T-helper 17 cell (primary cell): ENCODE data around the gene LZTFL1. TPM values are rescaled to one million over a fixed set of nuclear protein-coding genes. Genes with fewer than 3 reads are reported as not detected.
A peak's percentile ranks its signal among the peaks of the same experiment; 100 is the strongest.

ENCODE experiments used
- ATAC-seq: fragments of 150-1000 bp; cut with Tn5 transposase; 2 replicates; pipeline ENCODE4 v1.10.0; 2021; ENCODE audit warnings: mild to moderate bottlenecking, moderate library complexity
- DNase-seq, 3 donors: peaks; one replicate each; pipeline versions ENCODE4 v3.0.0 to v3.0.0-alpha.2; 2020 to 2021
- H3K9me3 ChIP-seq: one replicate; pipeline ENCODE4 v1.7.0; 2013; ENCODE audit warnings: low read length, mild to moderate bottlenecking; ENCODE audit not compliant: control insufficient read depth, poor library complexity, severe bottlenecking
- H3K27ac Mint-ChIP-seq: one replicate; pipeline ENCODE4 v1.8.0; 2022; ENCODE audit warnings: mild to moderate bottlenecking, moderate library complexity, mixed read lengths
- H3K27me3 Mint-ChIP-seq: one replicate; pipeline ENCODE4 v1.8.0; 2022; ENCODE audit warnings: mixed read lengths
- H3K36me3 Mint-ChIP-seq: one replicate; pipeline ENCODE4 v1.8.0; 2022; ENCODE audit warnings: low read depth, mixed read lengths
- H3K4me1 Mint-ChIP-seq: one replicate; pipeline ENCODE4 v1.8.0; 2022; ENCODE audit warnings: mild to moderate bottlenecking, mixed read lengths
- H3K4me3 Mint-ChIP-seq: one replicate; pipeline ENCODE4 v1.8.0; 2022; ENCODE audit warnings: mild to moderate bottlenecking, moderate library complexity, mixed read lengths
- total RNA-seq, 4 donors: library from RNA in 2 of 4; stranded (reverse) in 2 of 4; gene quantifications; one replicate each; pipeline ENCODE4 v1.2.3 and lab custom pipeline; 2022 to 2026

Gene LZTFL1
- total RNA-seq, 2 donors from 2014 or later, result 13.0 to 18.1 TPM

DNA sequence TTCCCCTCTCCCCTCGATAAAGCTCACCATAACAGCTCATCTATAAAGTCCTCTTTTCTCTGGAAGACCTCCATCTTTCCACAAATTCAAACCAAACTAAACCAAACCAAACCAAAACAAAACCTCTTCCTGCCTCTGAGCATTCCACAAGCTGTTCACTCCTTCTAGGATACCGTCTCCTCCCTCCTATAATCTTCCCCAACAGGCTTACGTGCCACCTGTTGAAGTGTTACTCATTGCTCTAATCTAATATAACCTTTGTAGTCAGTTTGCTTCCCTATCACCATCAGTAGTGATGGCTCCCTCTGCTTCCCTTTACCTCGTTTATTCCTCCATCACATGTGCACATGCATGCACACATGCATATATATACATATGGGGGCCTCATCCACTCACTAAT lies 31.7 kb upstream of the LZTFL1 start:
- DNase-seq (no peak), ATAC-seq (no peak)
- H3K4me3 Mint-ChIP-seq, result no peak overlapping the region
- peaks cover 37% of the 10 kb centered on the region for H3K4me1 Mint-ChIP-seq
- H3K9me3 ChIP-seq, result no peaks in the 10 kb centered on the region
- peaks cover 3% of the 10 kb centered on the region for H3K36me3 Mint-ChIP-seq
- H3K27me3 Mint-ChIP-seq, result peaks cover 34% of the 10 kb centered on the region
- no peak overlapping the region for H3K27ac Mint-ChIP-seq

DNA sequence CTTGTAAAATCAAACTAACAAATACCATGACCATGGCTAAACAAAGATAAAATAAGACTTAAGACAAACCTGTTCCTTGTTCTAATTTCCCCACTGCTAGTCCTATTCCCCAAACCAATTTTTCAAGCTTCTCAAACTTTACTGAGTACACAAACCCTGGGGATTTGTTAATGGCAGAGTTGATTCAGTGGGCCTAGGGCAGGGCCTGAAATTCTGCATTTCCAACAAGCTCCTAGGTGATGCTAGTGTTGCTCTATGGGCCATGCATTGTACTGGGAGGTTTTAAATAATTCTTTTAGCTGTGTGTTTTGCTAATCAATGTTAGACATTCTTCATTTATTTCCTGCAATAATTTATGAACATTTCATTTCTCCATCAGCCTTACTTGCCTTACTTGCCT lies 31.1 kb upstream of the LZTFL1 start:
- H3K36me3 Mint-ChIP-seq, result peaks cover 3% of the 10 kb centered on the region
- H3K9me3 ChIP-seq, result no peaks in the 10 kb centered on the region
- no peak overlapping the region for H3K4me3 Mint-ChIP-seq
- H3K27ac Mint-ChIP-seq, result no peak overlapping the region
- H3K4me1 Mint-ChIP-seq, result peaks cover 38% of the 10 kb centered on the region
- no peak for ATAC-seq
- H3K27me3 Mint-ChIP-seq, result peaks cover 34% of the 10 kb centered on the region
- no peak for DNase-seq

DNA sequence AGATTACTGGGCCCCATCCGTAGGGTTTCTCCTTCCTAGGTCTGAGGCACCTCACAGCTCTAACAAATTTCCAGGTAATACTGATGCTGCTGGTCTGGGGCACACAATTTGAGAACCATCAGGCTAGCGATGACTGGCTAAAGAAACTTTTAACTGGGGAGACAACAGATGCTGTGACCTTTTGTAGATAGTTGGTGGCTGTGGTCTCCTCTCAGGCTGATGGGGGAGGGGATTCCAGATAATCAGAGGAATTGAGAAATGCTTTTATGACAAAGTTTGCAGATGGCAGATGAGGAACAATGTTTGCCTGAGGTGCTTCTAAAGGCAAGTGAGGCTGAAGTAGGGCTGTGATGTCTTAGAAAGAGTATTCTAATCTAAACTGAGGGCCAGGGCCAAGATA lies 30.6 kb upstream of the LZTFL1 start:
- no peaks in the 10 kb centered on the region for H3K9me3 ChIP-seq
- Mint-ChIP-seq H3K4me3 (no peak overlapping the region), H3K4me1 (peaks cover 38% of the 10 kb centered on the region), H3K27me3 (peaks cover 35% of the 10 kb centered on the region), H3K27ac (no peak overlapping the region), H3K36me3 (peaks cover 3% of the 10 kb centered on the region)
- ATAC-seq (no peak), DNase-seq (no peak)

GRCh38 chr3:45871780-45872179 lies 29.9 kb upstream of the LZTFL1 start:
- DNase-seq, result no peak
- Mint-ChIP-seq H3K27me3 (peaks cover 41% of the 10 kb centered on the region), H3K4me1 (peaks cover 39% of the 10 kb centered on the region), H3K27ac (no peak overlapping the region), H3K4me3 (no peak overlapping the region), H3K36me3 (peaks cover 3% of the 10 kb centered on the region)
- no peaks in the 10 kb centered on the region for H3K9me3 ChIP-seq
- no peak for ATAC-seq

GRCh38 chr3:45870099-45870498 lies 28.2 kb upstream of the LZTFL1 start:
- peaks cover 33% of the 10 kb centered on the region for H3K27me3 Mint-ChIP-seq
- peak overlapping the region; percentile 73 for H3K4me3 Mint-ChIP-seq
- peaks cover 35% of the 10 kb centered on the region for H3K4me1 Mint-ChIP-seq
- peaks cover 3% of the 10 kb centered on the region for H3K36me3 Mint-ChIP-seq
- no peaks in the 10 kb centered on the region for H3K9me3 ChIP-seq
- ATAC-seq (peak; percentile 94), DNase-seq (peak; percentile 36 to 70 (median 60))
- H3K27ac Mint-ChIP-seq, result peak overlapping the region; percentile 44

DNA sequence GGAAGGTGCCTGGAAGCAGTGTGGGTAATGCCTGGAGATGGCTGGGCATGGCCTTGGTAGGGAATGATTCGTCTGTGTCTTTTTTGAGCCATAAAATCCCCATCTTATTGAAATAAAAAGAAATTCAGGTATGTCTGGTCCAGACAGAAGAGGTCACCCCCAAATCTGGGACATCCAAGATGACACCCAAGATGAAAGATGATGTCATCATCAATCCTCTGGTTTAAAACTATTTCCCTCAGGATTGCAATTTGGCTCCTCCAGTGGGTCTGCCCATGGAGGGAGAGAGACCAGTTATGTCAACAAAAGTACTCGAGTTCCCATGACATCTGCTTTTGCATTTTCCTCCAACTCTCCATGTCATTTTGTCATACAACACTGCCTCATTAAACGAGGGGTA lies 27.7 kb upstream of the LZTFL1 start:
- ATAC-seq (no peak), DNase-seq (no peak)
- no peaks in the 10 kb centered on the region for H3K9me3 ChIP-seq
- H3K27me3 Mint-ChIP-seq, result peaks cover 31% of the 10 kb centered on the region
- peak overlapping the region; percentile 44 for H3K27ac Mint-ChIP-seq
- H3K4me1 Mint-ChIP-seq, result peaks cover 36% of the 10 kb centered on the region
- H3K4me3 Mint-ChIP-seq, result peak overlapping the region; percentile 73
- peaks cover 3% of the 10 kb centered on the region for H3K36me3 Mint-ChIP-seq

DNA sequence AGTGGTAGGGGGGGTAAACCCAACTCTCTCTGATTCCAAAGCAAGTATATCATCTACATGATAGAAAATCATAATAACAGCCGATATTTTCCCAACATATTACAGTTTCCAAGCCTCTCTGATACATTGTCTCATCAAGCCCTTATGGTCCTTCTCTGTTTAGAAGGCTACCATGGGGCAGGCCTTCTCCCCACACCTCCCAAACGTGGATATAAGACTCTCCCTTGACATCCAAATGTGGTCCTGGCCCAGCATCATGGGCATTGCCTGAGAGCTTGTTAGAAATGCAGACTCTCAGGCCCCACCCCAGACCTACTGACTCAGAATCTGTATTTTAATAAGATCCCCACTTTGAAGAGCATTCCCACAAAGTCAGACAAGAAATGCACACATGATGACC lies 26.7 kb upstream of the LZTFL1 start:
- Mint-ChIP-seq H3K27ac (no peak overlapping the region), H3K4me1 (peaks cover 32% of the 10 kb centered on the region), H3K36me3 (peaks cover 1% of the 10 kb centered on the region), H3K27me3 (peaks cover 29% of the 10 kb centered on the region), H3K4me3 (no peak overlapping the region)
- no peak for ATAC-seq
- peaks cover 2% of the 10 kb centered on the region for H3K9me3 ChIP-seq
- DNase-seq, result no peak

DNA sequence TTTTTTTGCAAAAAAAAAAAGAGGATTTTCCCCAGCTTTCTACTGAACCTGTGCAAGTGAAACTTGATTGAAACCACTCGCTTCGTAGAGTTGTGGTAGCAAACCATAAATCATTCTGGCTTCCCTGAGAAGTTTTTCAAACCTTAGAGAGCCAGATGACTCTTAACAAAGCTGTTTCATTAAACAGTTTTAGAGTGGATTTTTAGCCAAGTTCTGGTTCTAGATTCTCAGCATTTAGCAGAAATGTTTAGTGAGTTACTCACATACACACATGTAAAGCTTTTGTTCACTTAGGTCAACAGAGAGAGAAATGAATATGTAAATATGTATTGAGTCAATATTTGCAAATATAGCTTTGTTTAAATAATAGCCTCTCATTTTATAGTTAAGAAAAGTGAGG lies 26.3 kb upstream of the LZTFL1 start:
- Mint-ChIP-seq H3K36me3 (no peaks in the 10 kb centered on the region), H3K4me1 (peaks cover 32% of the 10 kb centered on the region), H3K27ac (no peak overlapping the region), H3K27me3 (peaks cover 29% of the 10 kb centered on the region), H3K4me3 (no peak overlapping the region)
- no peak for DNase-seq
- ATAC-seq, result no peak
- H3K9me3 ChIP-seq, result peaks cover 4% of the 10 kb centered on the region

DNA sequence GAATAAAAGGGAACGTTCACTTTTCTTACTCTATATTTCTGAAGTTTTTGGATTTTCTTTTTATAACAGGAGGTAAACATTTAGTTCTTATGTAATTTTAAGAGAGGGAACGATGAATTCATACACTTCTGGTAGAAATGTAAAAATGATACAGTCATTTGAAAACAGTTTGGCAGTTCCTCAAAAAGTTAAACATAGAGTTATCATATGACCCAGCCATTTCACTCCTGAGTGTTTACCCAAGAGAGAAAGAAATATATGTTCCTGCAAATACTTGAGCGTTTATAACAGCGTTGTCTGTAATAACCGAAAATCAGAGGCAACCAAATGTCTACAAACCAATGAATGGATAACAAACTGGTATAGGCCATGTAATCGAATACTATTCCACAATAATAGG lies 23.6 kb upstream of the LZTFL1 start:
- Mint-ChIP-seq H3K27me3 (peaks cover 41% of the 10 kb centered on the region), H3K4me3 (peak overlapping the region; percentile 43), H3K36me3 (no peaks in the 10 kb centered on the region), H3K27ac (no peak overlapping the region), H3K4me1 (peaks cover 28% of the 10 kb centered on the region)
- H3K9me3 ChIP-seq, result peaks cover 4% of the 10 kb centered on the region
- DNase-seq (no peak), ATAC-seq (no peak)

GRCh38 chr3:45864760-45865519 lies 23.0 kb upstream of the LZTFL1 start:
- no peak overlapping the region for H3K27ac Mint-ChIP-seq
- no peaks in the 10 kb centered on the region for H3K36me3 Mint-ChIP-seq
- peak; percentile 23 for ATAC-seq
- H3K27me3 Mint-ChIP-seq, result peaks cover 41% of the 10 kb centered on the region
- no peak for DNase-seq
- peak overlapping the region; percentile 43 for H3K4me3 Mint-ChIP-seq
- peaks cover 4% of the 10 kb centered on the region for H3K9me3 ChIP-seq
- peaks cover 23% of the 10 kb centered on the region for H3K4me1 Mint-ChIP-seq

DNA sequence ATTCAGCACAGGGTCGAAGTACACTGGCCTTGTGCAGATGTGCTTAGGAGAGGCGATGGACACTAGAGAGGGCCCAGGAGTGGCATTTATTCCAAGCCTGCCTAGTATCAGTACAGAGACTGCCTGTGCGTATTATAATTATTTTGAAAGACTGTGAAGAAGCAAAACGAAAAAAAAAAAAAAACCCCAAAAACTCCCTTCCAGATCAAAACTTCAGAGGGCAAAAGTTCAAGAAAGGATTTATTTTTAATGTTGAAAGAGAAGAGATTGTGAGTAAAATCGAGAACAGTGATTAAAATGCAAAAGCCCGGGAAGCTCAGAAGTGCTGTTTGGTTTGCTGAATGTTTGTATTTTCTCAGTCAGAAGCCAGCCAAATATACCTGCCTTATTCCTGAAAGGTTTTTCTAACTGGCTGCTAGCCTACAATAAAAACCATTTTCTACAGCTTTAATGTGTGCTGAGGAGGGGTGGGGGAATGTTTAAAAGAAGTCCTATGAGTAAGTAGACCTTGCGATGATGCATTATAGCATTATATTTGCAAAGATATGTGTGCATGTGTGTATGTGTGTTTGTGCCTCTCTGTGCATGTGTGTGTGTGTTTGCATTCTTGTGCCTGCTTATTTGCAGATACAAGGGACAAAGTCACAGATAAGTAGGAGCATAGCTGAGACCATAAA lies 19.3 kb upstream of the LZTFL1 start:
- Mint-ChIP-seq H3K36me3 (no peaks in the 10 kb centered on the region), H3K27ac (peak overlapping the region; percentile 45), H3K4me1 (peaks cover 15% of the 10 kb centered on the region), H3K27me3 (peaks cover 33% of the 10 kb centered on the region), H3K4me3 (no peak overlapping the region)
- no peak for ATAC-seq
- no peak for DNase-seq
- peaks cover 4% of the 10 kb centered on the region for H3K9me3 ChIP-seq

DNA sequence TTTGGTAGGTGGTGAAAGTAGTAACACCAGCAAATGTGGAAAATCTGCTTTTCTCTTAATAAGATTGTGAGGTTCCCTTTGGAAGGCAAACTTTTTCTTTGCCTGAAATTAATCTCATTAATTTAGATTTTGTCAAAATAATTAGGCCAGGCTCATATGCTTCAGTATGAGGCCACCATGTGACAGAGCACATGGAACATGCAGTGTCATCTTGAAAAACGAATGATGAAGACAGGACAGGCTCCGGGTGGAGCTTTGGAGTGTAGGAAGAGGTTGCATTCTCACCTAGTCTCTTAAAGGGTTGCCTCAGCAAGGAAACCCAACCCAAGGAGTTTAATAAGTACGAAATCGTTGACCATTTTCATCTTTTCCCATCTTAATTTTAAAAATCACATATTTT lies 18.6 kb upstream of the LZTFL1 start:
- Mint-ChIP-seq H3K4me3 (no peak overlapping the region), H3K4me1 (peaks cover 16% of the 10 kb centered on the region), H3K27ac (peak overlapping the region; percentile 45), H3K36me3 (no peaks in the 10 kb centered on the region), H3K27me3 (peaks cover 32% of the 10 kb centered on the region)
- no peak for ATAC-seq
- no peak for DNase-seq
- H3K9me3 ChIP-seq, result peaks cover 4% of the 10 kb centered on the region

DNA sequence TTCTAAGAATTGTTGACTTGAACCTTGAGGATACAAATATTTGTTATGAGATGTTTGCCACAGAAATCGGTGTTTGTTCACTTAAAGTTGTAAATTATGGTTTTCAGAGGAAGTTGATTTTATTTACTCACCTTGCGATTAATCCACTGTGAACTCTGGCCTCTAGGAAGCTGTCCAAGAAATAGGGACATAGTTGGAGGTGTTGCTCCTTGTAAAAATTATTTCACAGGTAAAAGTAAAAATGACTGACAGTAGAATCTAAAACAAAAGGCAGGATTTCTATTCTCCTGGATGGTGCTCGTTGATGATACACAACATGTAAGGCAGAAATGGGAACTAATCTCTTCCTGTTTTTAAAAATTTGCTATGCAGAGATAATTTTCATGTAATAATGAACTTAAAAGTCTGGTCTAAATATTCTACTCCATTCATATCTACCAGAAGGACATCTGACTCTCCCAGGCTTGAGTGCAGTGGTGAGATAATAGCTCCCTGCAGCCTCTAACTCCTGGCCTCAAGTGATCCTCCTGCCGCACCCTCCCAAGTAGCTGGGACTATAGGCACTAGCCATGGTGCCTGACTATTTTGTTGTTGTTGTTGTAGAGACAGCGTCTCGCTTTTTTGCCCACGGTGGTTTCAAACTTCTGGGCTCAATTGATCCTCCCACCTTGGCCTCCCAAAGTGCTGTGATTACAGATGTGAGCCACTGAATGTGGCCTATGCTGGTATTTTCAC lies 17.1 kb upstream of the LZTFL1 start:
- DNase-seq (no peak), ATAC-seq (no peak)
- H3K4me1 Mint-ChIP-seq, result peaks cover 9% of the 10 kb centered on the region
- no peak overlapping the region for H3K4me3 Mint-ChIP-seq
- peaks cover 27% of the 10 kb centered on the region for H3K27me3 Mint-ChIP-seq
- H3K9me3 ChIP-seq, result peaks cover 4% of the 10 kb centered on the region
- peaks cover 3% of the 10 kb centered on the region for H3K36me3 Mint-ChIP-seq
- H3K27ac Mint-ChIP-seq, result no peak overlapping the region
